Ovary (tissue), 9 donors: ENCODE data around the gene INPP5E. TPM values are rescaled to one million over a fixed set of nuclear protein-coding genes. Genes with fewer than 3 reads are reported as not detected.

Experiments used
- DNase-seq, 5 donors: peaks; one replicate each; pipeline ENCODE4 v3.0.0-alpha.2; 2019 to 2020
- H3K27ac ChIP-seq, 2 donors: fragments of 200-600 bp; one replicate each; pipeline versions ENCODE4 v1.5.1 to v1.8.0; 2019 to 2022
- H3K27me3 ChIP-seq: fragments of 200-600 bp; one replicate; pipeline ENCODE4 v1.8.0; 2022
- H3K36me3 ChIP-seq: fragments of 200-600 bp; sonication (generic); one replicate; pipeline ENCODE4 v1.5.1; 2019
- H3K4me1 ChIP-seq: one replicate; pipeline ENCODE4 v1.8.1; 2013; ENCODE audit warnings: mild to moderate bottlenecking, moderate library complexity; ENCODE audit not compliant: insufficient read depth
- H3K4me3 ChIP-seq: fragments of 200-600 bp; sonication (generic); one replicate; pipeline ENCODE4 v1.5.1; 2017
- H3K9me3 ChIP-seq, 2 donors: fragments of 200-600 bp in 1 of 2; sonication (generic) in 1 of 2; one replicate each; pipeline versions ENCODE4 v1.5.1 to v1.8.1; 2013 to 2019; ENCODE audit warnings: mild to moderate bottlenecking in 1 of 2, moderate library complexity in 1 of 2
- CTCF ChIP-seq, 3 donors: fragments of 450-650 bp in 2 of 3; fragments of 200-600 bp in 1 of 3; IDR thresholded peaks; one replicate each; pipeline versions ENCODE4 v1.5.1 to v1.8.0; 2016 to 2022; ENCODE audit warnings: antibody characterized with exemption in 3 of 3, mild to moderate bottlenecking in 1 of 3
- EP300 ChIP-seq: sonication (generic); formaldehyde crosslinking; IDR thresholded peaks from one replicate; pipeline ENCODE4 v1.6.1; 2017; ENCODE audit warnings: antibody characterized with exemption
- POLR2A ChIP-seq: fragments of 450-650 bp; IDR thresholded peaks from one replicate; pipeline ENCODE4 v1.6.1; 2017; ENCODE audit warnings: antibody characterized with exemption, mild to moderate bottlenecking, moderate library complexity
- WGBS, 3 donors: extraction: QIAGEN DNeasy Blood & Tissue Kit in 1 of 3; methylation state at CpG; one replicate each; pipeline versions ENCODE4 v1.1.5 to v1.1.7; 2013 to 2017; 5-methylcytosine and 5-hydroxymethylcytosine counted together
- intact Hi-C, 4 donors: fragments of 100-400 bp; cut with DNase I; formaldehyde crosslinking; loops; one replicate each; pipeline versions ENCODE4 v1.11.0 to v1.15.1; 2022 to 2023
- polyA plus RNA-seq, 2 donors: library from polyadenylated mRNA; stranded (reverse); fragments of 200-250 nt in 1 of 2; fragments of 350-450 nt in 1 of 2; fragmentation: Illumina TruSeq in 1 of 2; extraction: RNeasy Lipid Tissue Mini Kit (QIAGEN cat#74804) in 1 of 2; gene quantifications; one replicate each; pipeline ENCODE4 v1.2.3, GENCODE V29; 2013 to 2014
- total RNA-seq, 7 donors: library from RNA; depleted of rRNA in 2 of 7; stranded (reverse); fragments of >200 nt in 2 of 7; fragmentation: NEBNext Ultra II Directional in 3 of 7; extraction: Animal tissue kit (Norgen Biotek cat#: 25700) in 3 of 7; gene quantifications; one replicate each; pipeline versions ENCODE4 v1.1.0 to v1.2.4, GENCODE V29; 2016 to 2023
- donor health status: DM: no; HTN: no; CAD: no; lungs with moderate emphysema.
- donor health status: DM: no; HTN: no; CAD: no.
- donor health status: Bipolar disorder and iron deficiency.
- donor health status: DM: yes; HTN: yes; CAD: no.
- donor health status: DM: no; HTN: no; CAD: no.
- donor health status: DM: yes; HTN: yes; CAD: no.

The INPP5E gene
- total and polyA plus RNA-seq, 9 donors: 3.4 to 18.5 (median 15.0) TPM

- Histone ChIP-seq H3K4me1 (peaks cover 12% of the 10 kb centered on the region), H3K9me3 (no peaks in the 10 kb centered on the region), H3K27me3 (no peaks in the 10 kb centered on the region), H3K36me3 (no peaks in the 10 kb centered on the region), H3K27ac (no peak overlapping the region), H3K4me3 (no peak overlapping the region)
- 83 to 85% (median 84%) methylated on average over 31 to 37 of the region's 37 CpGs for WGBS, 3 donors
- TF ChIP-seq CTCF (IDR thresholded peaks at IDR 0.05) (no peak), EP300 (no peak), POLR2A (no peak)
- intact Hi-C loops: no loop called here
- DNase-seq: peak in 1 of 5 donors; percentile 28
These were observed 5.6 kb downstream of the INPP5E start for GRCh38 chr9:136433849-136434579.

GRCh38 chr9:136433043-136433715 is 6.5 kb downstream of the INPP5E start:
- intact Hi-C loops: no loop called here
- no peaks in the 10 kb centered on the region for H3K36me3 ChIP-seq
- DNase-seq: no peak
- no peaks in the 10 kb centered on the region for H3K27me3 ChIP-seq
- H3K4me1 ChIP-seq: peaks cover 6% of the 10 kb centered on the region
- no peak overlapping the region for H3K4me3 ChIP-seq
- H3K9me3 ChIP-seq: no peaks in the 10 kb centered on the region
- no peak overlapping the region for H3K27ac ChIP-seq
- no peak for TF ChIP-seq CTCF (IDR thresholded peaks at IDR 0.05)
- no peak for TF ChIP-seq EP300
- no peak for TF ChIP-seq POLR2A
- WGBS, 3 donors: 86 to 91% (median 90%) methylated on average over 33 to 36 of the region's 36 CpGs

GRCh38 chr9:136432591-136432990 is 7.1 kb downstream of the INPP5E start:
- DNase-seq: no peak
- Histone ChIP-seq H3K27ac (no peak overlapping the region), H3K36me3 (no peaks in the 10 kb centered on the region), H3K4me3 (no peak overlapping the region), H3K27me3 (no peaks in the 10 kb centered on the region), H3K4me1 (peaks cover 1% of the 10 kb centered on the region), H3K9me3 (no peaks in the 10 kb centered on the region)
- no peak for TF ChIP-seq CTCF (IDR thresholded peaks at IDR 0.05)
- 85 to 95% (median 92%) methylated on average over 26 of the region's 26 CpGs for WGBS, 3 donors
- intact Hi-C loops: no loop called here

- Histone ChIP-seq H3K9me3 (no peaks in the 10 kb centered on the region), H3K4me3 (no peak overlapping the region), H3K4me1 (no peaks in the 10 kb centered on the region), H3K27ac (no peak overlapping the region), H3K27me3 (no peaks in the 10 kb centered on the region), H3K36me3 (no peaks in the 10 kb centered on the region)
- DNase-seq: no peak
- TF ChIP-seq POLR2A: no peak
- no peak for TF ChIP-seq EP300
- 90 to 94% (median 91%) methylated on average over 20 to 36 of the region's 36 CpGs for WGBS, 3 donors
- intact Hi-C loops: no loop called here
These were observed 7.8 kb downstream of the INPP5E start for GRCh38 chr9:136431782-136432350.
